Activated naive CD8-positive, alpha-beta T cell treated with anti-CD3 and anti-CD28 coated beads, Interleukin-2, amount 10 ng/mL, durations not matched to agents 7 days and 5 days (primary cell): ENCODE measurements around the gene EFCAB6. TPM values are rescaled to one million over a fixed set of nuclear protein-coding genes. Genes with fewer than 3 reads are reported as not detected.

Source experiments
- ATAC-seq: fragments of 150-1000 bp; cut with Tn5 transposase; one replicate; pipeline ENCODE4 v1.10.0; 2021; ENCODE audit warnings: low read depth, moderate library complexity
- POLR2A ChIA-PET: fragments of 350-600 bp; sonication (Branson Sonifier 250); formaldehyde crosslinking; loops from one replicate; lab custom pipeline; 2021; ENCODE audit warnings: antibody characterized with exemption; lab: Charles Lee
- DNase-seq: peaks from one replicate; pipeline ENCODE4 v3.0.0; 2021
- H3K27ac Mint-ChIP-seq: one replicate; pipeline ENCODE4 v1.8.0; 2022; ENCODE audit warnings: mild to moderate bottlenecking, mixed read lengths
- H3K27me3 Mint-ChIP-seq: one replicate; pipeline ENCODE4 v1.8.0; 2022; ENCODE audit warnings: mild to moderate bottlenecking, moderate library complexity, mixed read lengths
- H3K36me3 Mint-ChIP-seq: one replicate; pipeline ENCODE4 v1.8.0; 2021; ENCODE audit warnings: mild to moderate bottlenecking, mixed read lengths
- H3K4me1 Mint-ChIP-seq: one replicate; pipeline ENCODE4 v1.8.0; 2021; ENCODE audit warnings: mixed read lengths
- H3K4me3 Mint-ChIP-seq: one replicate; pipeline ENCODE4 v1.8.0; 2022; ENCODE audit warnings: mild to moderate bottlenecking, moderate library complexity, mixed read lengths
- H3K9me3 Mint-ChIP-seq: one replicate; pipeline ENCODE4 v1.8.0; 2021; ENCODE audit warnings: mixed read lengths
- total RNA-seq, 2 experiments: library from RNA; stranded (reverse); gene quantifications; one replicate each; pipeline ENCODE4 v1.2.3, GENCODE V29; 2021

Gene EFCAB6
- total RNA-seq, 2 experiments from 2014 or later, result 0.19 to 0.37 TPM

DNA sequence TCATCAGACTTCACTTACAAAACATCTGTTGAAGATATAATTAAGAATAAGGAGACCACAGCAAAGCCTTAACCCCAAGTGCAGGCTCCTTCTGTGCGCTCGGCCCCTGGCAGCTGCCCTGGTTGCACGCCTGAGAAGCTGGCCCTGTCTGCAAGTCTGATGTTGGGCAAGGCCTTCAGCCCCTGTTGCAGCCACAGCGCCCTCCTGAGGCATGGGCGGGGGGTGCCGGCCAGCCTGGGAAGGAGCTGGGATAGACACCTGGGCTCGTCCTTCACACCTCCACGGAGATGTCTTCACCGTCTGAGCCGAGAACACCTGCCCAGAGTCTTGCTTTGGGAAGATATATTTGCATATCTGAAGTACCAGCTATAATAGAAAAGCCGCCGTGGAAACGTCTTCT, 296.2 kb downstream of the EFCAB6 start:
- no peak for DNase-seq
- H3K36me3 Mint-ChIP-seq, result no peaks in the 10 kb centered on the region

DNA sequence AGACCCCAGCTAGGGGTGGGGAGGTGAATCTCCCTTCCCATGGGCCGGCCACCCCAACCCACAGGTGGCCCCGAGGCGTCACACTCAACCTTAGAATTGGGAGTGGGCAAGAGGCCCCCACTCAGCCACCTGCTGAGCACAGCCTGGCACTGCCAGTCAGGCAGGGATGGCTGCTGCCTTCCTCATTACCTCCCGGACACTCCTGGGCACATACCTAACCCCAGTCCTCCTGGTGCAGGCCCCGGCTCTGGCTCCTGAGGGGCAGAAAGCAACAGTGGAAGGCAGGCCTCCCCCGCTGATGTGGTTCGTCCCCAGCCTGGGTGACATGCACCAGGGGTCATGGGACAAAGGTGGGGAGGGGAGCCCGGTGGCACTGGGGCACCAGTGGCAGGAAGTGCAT, 296.7 kb downstream of the EFCAB6 start:
- Mint-ChIP-seq H3K27me3 (peaks cover 5% of the 10 kb centered on the region), H3K9me3 (no peaks in the 10 kb centered on the region), H3K4me3 (no peak overlapping the region), H3K36me3 (no peaks in the 10 kb centered on the region), H3K27ac (no peak overlapping the region), H3K4me1 (no peaks in the 10 kb centered on the region)
- DNase-seq, result no peak
- ATAC-seq, result no peak
- POLR2A ChIA-PET, result no interaction called here

More for the DNA sequence above, 296.2 kb downstream of the EFCAB6 start:
- ATAC-seq, result no peak
- Mint-ChIP-seq H3K4me1 (no peaks in the 10 kb centered on the region), H3K4me3 (no peak overlapping the region), H3K9me3 (no peaks in the 10 kb centered on the region), H3K27me3 (peaks cover 5% of the 10 kb centered on the region), H3K27ac (no peak overlapping the region)
- POLR2A ChIA-PET, result no interaction called here

GRCh38 chr22:43514476-43515157, 297.5 kb downstream of the EFCAB6 start:
- H3K4me1 Mint-ChIP-seq, result no peaks in the 10 kb centered on the region

DNA sequence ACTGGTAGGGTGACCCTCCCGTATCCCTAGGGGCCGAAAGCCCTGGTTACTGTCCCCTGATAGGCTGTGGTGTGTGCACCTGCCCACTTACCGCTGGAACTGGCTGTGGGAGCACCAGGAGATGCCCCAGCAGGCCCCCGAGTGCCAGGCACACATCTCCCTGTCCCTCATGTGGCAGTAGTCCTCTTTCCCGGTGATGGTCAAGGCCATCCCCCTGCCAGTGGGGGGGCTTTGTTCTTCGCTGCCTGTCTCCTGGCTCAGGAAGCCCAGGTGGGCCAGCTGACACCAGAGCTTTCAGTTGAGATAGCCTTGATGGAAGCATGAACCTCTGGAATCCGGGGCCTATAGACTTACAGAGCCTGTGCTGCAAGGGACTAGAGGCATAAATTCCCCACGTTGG, 299.8 kb downstream of the EFCAB6 start:
- no peaks in the 10 kb centered on the region for H3K9me3 Mint-ChIP-seq
- H3K4me1 Mint-ChIP-seq, result no peaks in the 10 kb centered on the region
- H3K4me3 Mint-ChIP-seq, result no peak overlapping the region
- DNase-seq, result no peak
- POLR2A ChIA-PET, result no interaction called here
- no peak for ATAC-seq
- no peak overlapping the region for H3K27ac Mint-ChIP-seq
- no peaks in the 10 kb centered on the region for H3K27me3 Mint-ChIP-seq
- no peaks in the 10 kb centered on the region for H3K36me3 Mint-ChIP-seq

More at GRCh38 chr22:43514476-43515157, 297.5 kb downstream of the EFCAB6 start:
- H3K27me3 Mint-ChIP-seq, result peaks cover 3% of the 10 kb centered on the region
- H3K36me3 Mint-ChIP-seq, result no peaks in the 10 kb centered on the region
- POLR2A ChIA-PET, result no interaction called here
- ATAC-seq (no peak), DNase-seq (no peak)
- H3K4me3 Mint-ChIP-seq, result no peak overlapping the region
- H3K9me3 Mint-ChIP-seq, result no peaks in the 10 kb centered on the region
- H3K27ac Mint-ChIP-seq, result no peak overlapping the region

DNA sequence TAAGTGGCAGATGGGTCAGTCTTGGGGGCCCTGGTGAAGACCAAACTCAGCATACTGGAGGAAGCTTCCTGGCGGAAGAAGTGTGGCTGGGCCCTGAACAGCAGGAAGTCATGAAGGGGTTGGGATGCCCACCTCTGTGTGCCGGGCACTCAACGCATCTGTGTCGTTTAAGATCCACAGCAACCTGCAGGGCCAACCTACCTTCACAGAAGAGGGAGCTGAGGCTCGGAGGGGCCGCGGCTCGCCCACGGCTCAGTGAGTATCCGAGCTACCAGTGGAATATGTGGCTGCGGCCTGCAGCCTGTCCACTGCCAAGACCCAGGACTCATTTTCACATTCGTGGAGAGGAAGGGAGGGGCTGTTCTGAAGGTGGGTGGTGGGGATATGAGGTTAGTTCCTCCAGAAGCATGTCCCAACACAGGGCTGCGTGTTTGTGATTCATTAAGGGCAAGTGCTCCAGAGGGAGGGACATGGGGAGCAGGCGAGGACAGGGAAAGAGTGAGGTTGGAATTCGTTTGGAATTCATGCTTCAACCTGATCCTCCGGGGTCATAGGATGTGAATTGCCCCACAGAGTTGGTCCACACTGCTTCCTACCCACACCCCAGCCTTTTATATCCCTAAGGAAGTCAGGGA, 300.7 kb downstream of the EFCAB6 start:
- H3K4me3 Mint-ChIP-seq, result no peak overlapping the region
- POLR2A ChIA-PET, result no interaction called here
- no peaks in the 10 kb centered on the region for H3K36me3 Mint-ChIP-seq
- DNase-seq, result no peak
- H3K4me1 Mint-ChIP-seq, result no peaks in the 10 kb centered on the region
- H3K27me3 Mint-ChIP-seq, result no peaks in the 10 kb centered on the region
- no peaks in the 10 kb centered on the region for H3K9me3 Mint-ChIP-seq
- no peak for ATAC-seq
- H3K27ac Mint-ChIP-seq, result no peak overlapping the region

DNA sequence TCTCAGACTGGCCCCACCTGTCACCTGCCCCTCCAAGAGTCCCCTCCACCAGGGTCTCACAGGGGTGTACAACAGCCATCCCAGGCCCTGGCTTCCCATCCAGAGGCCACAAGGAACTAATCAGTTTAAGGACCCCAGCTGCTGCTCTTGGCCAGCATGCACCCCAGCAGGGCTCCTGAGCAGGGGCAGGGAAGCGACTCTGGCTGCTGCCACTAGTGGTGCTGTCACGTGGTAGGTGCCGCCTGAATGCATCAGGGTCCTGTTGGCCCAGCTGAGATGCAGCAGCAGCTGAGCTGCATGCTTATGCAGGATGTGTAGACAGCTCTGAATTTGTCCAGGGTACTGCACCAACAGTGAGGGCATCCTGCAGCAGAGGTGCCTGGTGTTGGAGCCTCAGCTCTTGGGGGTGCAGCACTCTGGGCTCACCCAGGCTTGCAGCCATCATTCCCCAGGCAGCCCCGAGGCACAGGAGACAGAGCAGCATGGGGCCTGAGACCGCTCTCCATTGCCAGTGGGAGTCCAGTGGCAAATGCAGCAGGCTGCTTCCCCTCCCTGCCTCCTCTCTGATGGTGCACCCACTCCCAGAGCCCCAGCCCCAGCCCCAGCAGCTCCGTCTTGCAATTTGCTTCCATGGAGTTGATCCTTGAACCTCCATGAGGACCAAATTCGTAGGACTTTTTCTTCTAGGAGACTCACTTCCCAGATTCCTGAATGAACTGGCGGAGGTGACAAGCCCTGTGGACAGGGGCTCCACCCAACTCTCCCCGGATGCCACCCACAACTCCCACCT, 301.6 kb downstream of the EFCAB6 start:
- Mint-ChIP-seq H3K9me3 (no peaks in the 10 kb centered on the region), H3K36me3 (no peaks in the 10 kb centered on the region), H3K4me1 (no peaks in the 10 kb centered on the region), H3K27me3 (no peaks in the 10 kb centered on the region), H3K27ac (no peak overlapping the region), H3K4me3 (no peak overlapping the region)
- ATAC-seq (no peak), DNase-seq (no peak)
- POLR2A ChIA-PET, result no interaction called here

DNA sequence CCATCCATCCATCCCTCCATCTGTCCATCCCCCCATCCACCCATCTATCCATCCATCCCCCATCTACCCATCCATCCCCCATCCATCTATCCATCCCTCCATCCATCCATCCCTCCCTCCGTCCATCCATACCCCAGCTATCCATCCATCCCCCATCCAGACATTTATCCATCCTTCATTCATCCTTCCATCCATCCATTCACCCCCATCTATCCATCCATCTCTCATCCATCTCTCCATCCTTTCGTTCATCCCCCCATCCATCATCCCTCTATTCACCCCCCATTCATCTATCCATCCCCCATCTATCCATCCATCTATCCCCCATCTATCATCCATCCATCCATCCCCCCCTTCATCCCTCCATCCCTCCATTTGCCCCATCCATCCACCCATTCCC, 302.8 kb downstream of the EFCAB6 start:
- POLR2A ChIA-PET, result no interaction called here
- no peaks in the 10 kb centered on the region for H3K9me3 Mint-ChIP-seq
- H3K36me3 Mint-ChIP-seq, result no peaks in the 10 kb centered on the region
- no peak for ATAC-seq
- H3K27me3 Mint-ChIP-seq, result no peaks in the 10 kb centered on the region
- H3K27ac Mint-ChIP-seq, result no peak overlapping the region
- H3K4me1 Mint-ChIP-seq, result no peaks in the 10 kb centered on the region
- H3K4me3 Mint-ChIP-seq, result no peak overlapping the region
- no peak for DNase-seq

DNA sequence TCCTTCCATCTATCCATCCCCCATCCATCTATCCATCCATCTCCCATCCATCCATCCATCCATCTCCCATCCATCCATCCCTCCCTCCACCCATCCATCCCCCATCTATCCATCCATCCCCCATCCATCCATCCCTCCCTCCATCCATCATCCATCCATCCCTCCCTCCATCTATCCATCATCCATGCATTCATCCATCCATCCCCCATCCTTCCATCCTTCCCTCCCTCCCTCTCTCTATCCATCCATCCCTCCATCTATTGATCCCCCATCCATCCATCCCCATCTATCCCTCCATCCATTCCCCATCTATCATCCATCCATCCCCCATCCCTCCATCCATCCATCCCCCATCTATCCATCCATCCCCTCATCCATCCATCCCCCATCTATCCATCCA, 303.6 kb downstream of the EFCAB6 start:
- no peaks in the 10 kb centered on the region for H3K27me3 Mint-ChIP-seq
- DNase-seq (no peak), ATAC-seq (no peak)
- POLR2A ChIA-PET, result no interaction called here
- H3K9me3 Mint-ChIP-seq, result no peaks in the 10 kb centered on the region
- no peak overlapping the region for H3K27ac Mint-ChIP-seq
- no peaks in the 10 kb centered on the region for H3K4me1 Mint-ChIP-seq
- H3K36me3 Mint-ChIP-seq, result no peaks in the 10 kb centered on the region
- no peak overlapping the region for H3K4me3 Mint-ChIP-seq

GRCh38 chr22:43507235-43507634, 304.9 kb downstream of the EFCAB6 start:
- H3K4me3 Mint-ChIP-seq, result no peak overlapping the region
- H3K27ac Mint-ChIP-seq, result no peak overlapping the region
- H3K4me1 Mint-ChIP-seq, result no peaks in the 10 kb centered on the region
- no peak for ATAC-seq
- H3K27me3 Mint-ChIP-seq, result no peaks in the 10 kb centered on the region
- POLR2A ChIA-PET, result no interaction called here
- no peaks in the 10 kb centered on the region for H3K9me3 Mint-ChIP-seq
- DNase-seq, result no peak
- no peaks in the 10 kb centered on the region for H3K36me3 Mint-ChIP-seq

- POLR2A ChIA-PET, result no interaction called here
- DNase-seq (no peak), ATAC-seq (no peak)
- Mint-ChIP-seq H3K27me3 (no peaks in the 10 kb centered on the region), H3K9me3 (no peaks in the 10 kb centered on the region), H3K4me3 (no peak overlapping the region), H3K4me1 (no peaks in the 10 kb centered on the region), H3K36me3 (no peaks in the 10 kb centered on the region), H3K27ac (no peak overlapping the region)
These were observed 305.6 kb downstream of the EFCAB6 start for GRCh38 chr22:43506487-43506886.

DNA sequence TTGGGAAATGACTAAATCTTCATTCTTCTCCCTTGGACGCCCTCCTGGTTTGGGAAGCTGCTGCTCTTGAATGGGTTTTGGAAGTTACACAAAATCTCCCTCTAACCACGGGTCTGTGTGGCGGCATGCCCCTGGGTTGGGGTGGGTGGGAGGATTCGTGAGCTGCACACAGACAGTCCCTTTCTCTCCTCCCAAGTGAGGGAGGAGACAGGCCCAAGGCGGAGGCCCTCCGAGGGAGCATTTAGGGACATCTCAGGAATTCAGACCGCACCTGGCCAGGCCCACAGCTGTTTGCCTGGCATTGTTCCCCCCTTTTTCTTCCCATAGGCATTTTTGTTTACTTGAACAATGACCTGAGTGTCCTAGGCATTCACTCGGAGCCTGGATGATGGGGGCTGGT, 306.2 kb downstream of the EFCAB6 start:
- POLR2A ChIA-PET, result no interaction called here
- no peaks in the 10 kb centered on the region for H3K9me3 Mint-ChIP-seq

DNA sequence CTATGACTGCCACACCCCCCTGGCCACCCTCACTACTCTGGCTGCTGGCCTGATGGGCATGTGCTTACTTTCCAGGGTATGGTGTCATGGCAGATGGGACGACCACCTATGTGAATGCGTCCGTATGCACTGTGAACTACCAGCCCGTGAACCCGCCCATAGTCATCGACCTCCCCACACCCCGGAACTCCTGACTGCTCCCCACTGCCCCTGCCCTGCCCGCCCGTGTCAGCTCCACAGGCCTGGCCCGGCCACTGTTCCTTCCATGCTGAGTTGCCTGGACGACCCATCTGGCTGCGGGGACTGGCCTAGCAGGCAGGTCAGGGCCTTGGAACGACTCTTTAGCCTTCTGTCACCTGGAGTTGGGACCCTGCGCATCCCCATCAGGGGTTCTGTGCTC, 306.7 kb downstream of the EFCAB6 start:
- no peaks in the 10 kb centered on the region for H3K27me3 Mint-ChIP-seq
- H3K36me3 Mint-ChIP-seq, result no peaks in the 10 kb centered on the region
- no peak overlapping the region for H3K4me3 Mint-ChIP-seq
- POLR2A ChIA-PET, result no interaction called here
- no peaks in the 10 kb centered on the region for H3K4me1 Mint-ChIP-seq
- no peak for ATAC-seq
- no peak overlapping the region for H3K27ac Mint-ChIP-seq
- H3K9me3 Mint-ChIP-seq, result no peaks in the 10 kb centered on the region
- no peak for DNase-seq

More for the DNA sequence above, 306.2 kb downstream of the EFCAB6 start:
- no peaks in the 10 kb centered on the region for H3K4me1 Mint-ChIP-seq
- H3K4me3 Mint-ChIP-seq, result no peak overlapping the region
- H3K27me3 Mint-ChIP-seq, result no peaks in the 10 kb centered on the region
- ATAC-seq (no peak), DNase-seq (no peak)
- no peak overlapping the region for H3K27ac Mint-ChIP-seq
- H3K36me3 Mint-ChIP-seq, result no peaks in the 10 kb centered on the region

DNA sequence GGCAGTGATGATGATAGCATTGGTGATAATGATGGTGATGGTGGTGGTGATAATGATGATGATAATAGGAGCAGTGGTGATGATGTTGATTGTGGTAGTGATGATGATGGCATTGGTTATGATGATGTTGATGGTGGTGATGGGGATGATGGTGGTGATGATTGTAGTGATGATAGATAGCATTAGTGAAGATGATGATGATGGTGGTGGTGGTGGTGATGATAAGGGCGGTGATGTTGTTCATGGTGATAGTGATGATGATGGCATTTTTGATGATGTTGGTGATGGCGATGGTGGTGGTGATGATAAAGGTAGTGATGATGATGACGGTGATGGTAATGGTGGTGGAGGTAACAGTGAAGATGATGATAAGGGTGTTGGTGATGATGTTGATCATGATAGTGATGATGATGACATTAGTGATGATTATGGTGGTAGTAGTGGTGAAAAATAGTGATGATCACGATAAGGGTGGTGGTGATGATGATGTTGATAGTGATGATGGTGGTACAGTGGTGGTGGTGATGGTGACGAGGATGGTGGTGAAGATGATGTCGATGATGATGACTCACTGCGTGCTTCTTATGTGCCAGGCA, 307.3 kb downstream of the EFCAB6 start:
- Mint-ChIP-seq H3K27ac (no peak overlapping the region), H3K27me3 (no peaks in the 10 kb centered on the region), H3K4me3 (no peak overlapping the region), H3K4me1 (no peaks in the 10 kb centered on the region), H3K9me3 (no peaks in the 10 kb centered on the region), H3K36me3 (no peaks in the 10 kb centered on the region)
- ATAC-seq, result no peak
- POLR2A ChIA-PET, result no interaction called here
- DNase-seq, result no peak
